NB4 (cell line): Measurements from ENCODE around the gene HMCN2.

ENCODE experiments used
- POLR2A ChIP-seq: IDR thresholded peaks from 2 replicates; pipeline ENCODE4 v1.6.1; 2011; ENCODE audit warnings: mild to moderate bottlenecking; ENCODE audit not compliant: insufficient read length; ENCODE audit errors: extremely low read depth
- TF ChIP-seq, protein P1 (sequence below): IDR thresholded peaks from one replicate; pipeline ENCODE4 v1.5.1; 2012; ENCODE audit warnings: low read depth, low read length
- TF ChIP-seq, protein P2 (sequence below): IDR thresholded peaks from 2 replicates; pipeline ENCODE4 v1.6.1; 2011; ENCODE audit warnings: low read depth, low read length

DNA sequence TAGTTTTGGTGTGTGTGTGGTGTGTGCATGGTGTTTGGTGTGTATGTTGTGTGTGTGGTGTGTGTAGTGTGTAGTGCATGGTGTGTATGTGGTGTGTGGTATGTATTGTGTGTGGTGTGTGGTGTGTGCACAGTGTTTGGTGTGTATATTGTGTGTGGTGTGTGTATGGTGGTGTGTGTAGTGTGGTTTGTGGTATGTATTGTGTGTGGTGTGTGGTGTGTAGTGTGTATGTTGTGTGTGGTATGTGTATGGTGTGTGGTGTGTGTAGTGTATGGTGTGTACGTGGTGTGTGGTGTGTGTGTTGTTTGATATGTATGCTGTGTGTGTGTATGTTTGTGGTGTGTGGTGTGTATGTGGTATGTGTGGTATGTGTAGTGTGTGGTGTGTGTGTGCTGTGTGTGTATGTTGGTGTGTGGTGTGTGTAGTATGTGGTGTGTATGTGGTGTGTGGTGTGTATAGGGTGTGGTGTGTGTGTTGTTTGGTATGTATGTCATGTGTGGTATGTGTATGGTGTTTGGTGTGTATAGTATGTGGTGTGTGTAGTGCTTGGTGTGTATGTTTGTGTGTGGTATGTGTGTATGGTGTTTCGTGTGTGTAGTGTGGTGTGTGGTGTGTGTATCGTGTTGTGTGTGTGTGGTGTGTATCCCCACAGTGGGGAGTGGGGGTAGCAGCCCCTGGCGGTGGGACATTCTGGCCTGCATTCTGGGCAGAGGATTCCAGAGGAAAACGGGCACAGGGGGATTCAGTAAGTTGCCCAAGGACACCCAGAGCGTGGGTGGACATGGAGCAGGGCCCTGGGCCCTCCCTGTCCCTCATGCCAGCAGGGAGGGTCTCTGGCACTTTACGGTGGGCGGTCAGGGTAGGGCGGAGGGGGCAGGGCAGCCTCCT lies 79.7 kb downstream of the HMCN2 start:
- TF ChIP-seq, protein P1, sequence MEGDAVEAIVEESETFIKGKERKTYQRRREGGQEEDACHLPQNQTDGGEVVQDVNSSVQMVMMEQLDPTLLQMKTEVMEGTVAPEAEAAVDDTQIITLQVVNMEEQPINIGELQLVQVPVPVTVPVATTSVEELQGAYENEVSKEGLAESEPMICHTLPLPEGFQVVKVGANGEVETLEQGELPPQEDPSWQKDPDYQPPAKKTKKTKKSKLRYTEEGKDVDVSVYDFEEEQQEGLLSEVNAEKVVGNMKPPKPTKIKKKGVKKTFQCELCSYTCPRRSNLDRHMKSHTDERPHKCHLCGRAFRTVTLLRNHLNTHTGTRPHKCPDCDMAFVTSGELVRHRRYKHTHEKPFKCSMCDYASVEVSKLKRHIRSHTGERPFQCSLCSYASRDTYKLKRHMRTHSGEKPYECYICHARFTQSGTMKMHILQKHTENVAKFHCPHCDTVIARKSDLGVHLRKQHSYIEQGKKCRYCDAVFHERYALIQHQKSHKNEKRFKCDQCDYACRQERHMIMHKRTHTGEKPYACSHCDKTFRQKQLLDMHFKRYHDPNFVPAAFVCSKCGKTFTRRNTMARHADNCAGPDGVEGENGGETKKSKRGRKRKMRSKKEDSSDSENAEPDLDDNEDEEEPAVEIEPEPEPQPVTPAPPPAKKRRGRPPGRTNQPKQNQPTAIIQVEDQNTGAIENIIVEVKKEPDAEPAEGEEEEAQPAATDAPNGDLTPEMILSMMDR, result no peak
- TF ChIP-seq, protein P2, sequence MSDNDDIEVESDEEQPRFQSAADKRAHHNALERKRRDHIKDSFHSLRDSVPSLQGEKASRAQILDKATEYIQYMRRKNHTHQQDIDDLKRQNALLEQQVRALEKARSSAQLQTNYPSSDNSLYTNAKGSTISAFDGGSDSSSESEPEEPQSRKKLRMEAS, result no peak
- no peak for TF ChIP-seq POLR2A
